HCT116 (cell line): ENCODE data around the gene HELZ2. TPM values are rescaled to one million over a fixed set of nuclear protein-coding genes. Genes with fewer than 3 reads are reported as not detected.
A peak's percentile ranks its signal among the peaks of the same experiment; 100 is the strongest.
"Not testable (repeated sequence)": the region's sequence is repeated elsewhere in the genome, so short reads cannot be mapped to it uniquely, and the experiment has no call there.

Experiments used
- ATAC-seq: fragments of 200-7000 bp; cut with Tn5 transposase; 2 replicates; pipeline ENCODE4 v1.9.1; 2020; ENCODE audit warnings: mild to moderate bottlenecking, moderate library complexity
- BruUV-seq: library from RNA; stranded (reverse); fragments of 400-500 nt; replicated peaks from 2 replicates; lab custom pipeline; 2021; lab: Mats Ljungman, UMichigan
- CTCF ChIA-PET: fragments of 300-600 bp; sonication (Branson Sonifier 250); formaldehyde crosslinking; loops from one replicate; lab custom pipeline; 2021; ENCODE audit warnings: antibody characterized with exemption; lab: Charles Lee
- POLR2A ChIA-PET: fragments of 300-600, 350-600 bp; sonication (Branson Sonifier 250); formaldehyde crosslinking; loops from one replicate; lab custom pipeline; 2021; ENCODE audit warnings: antibody characterized with exemption; lab: Charles Lee
- RAD21 ChIA-PET, 2 experiments: fragments of 300-600 bp; sonication (Branson Sonifier 250); formaldehyde crosslinking; loops; one replicate each; lab custom pipeline; 2023; ENCODE audit warnings: low total read pairs in 2 of 2; ENCODE audit not compliant: uncharacterized antibody in 2 of 2, unreplicated experiment in 2 of 2, low non-redundant PET in 1 of 2; lab: Charles Lee
- DNase-seq: peaks from one replicate; pipeline ENCODE4 v3.0.0-alpha.2; 2010; ENCODE audit warnings: low read depth, low spot score
- H2AFZ ChIP-seq: fragments of 200-600 bp; shearing (Covaris generic), sonication (generic); 2 replicates; pipeline ENCODE4 v1.6.1; 2017; ENCODE audit warnings: low read depth, mixed run types, mixed read lengths, antibody characterized with exemption, low read length; ENCODE audit not compliant: poor library complexity, severe bottlenecking
- H3K27ac ChIP-seq: 2 replicates; pipeline ENCODE4 v1.5.1; 2012; ENCODE audit warnings: low read depth, low read length
- H3K27me3 ChIP-seq: fragments of 200-600 bp; sonication (generic); 2 replicates; pipeline ENCODE4 v1.6.1; 2016; ENCODE audit warnings: mixed run types, low read length, mixed read lengths; ENCODE audit not compliant: insufficient read depth
- H3K36me3 ChIP-seq, 2 experiments: fragments of 200-500 bp in 1 of 2; fragments of 200-600 bp in 1 of 2; sonication (Bioruptor generic) in 1 of 2; sonication (generic) in 1 of 2; 2 replicates each; pipeline versions ENCODE4 v1.5.1 to v1.6.1; 2014 to 2016; ENCODE audit warnings: low read length in 2 of 2, inconsistent platforms in 1 of 2, mixed read lengths in 1 of 2, mixed run types in 1 of 2; ENCODE audit not compliant: insufficient read depth in 2 of 2, control insufficient read depth in 1 of 2
- H3K4me1 ChIP-seq, 2 experiments: fragments of 200-600 bp in 1 of 2; sonication (generic) in 1 of 2; 2 replicates each; pipeline versions ENCODE4 v1.5.1 to v1.6.1; 2012 to 2017; ENCODE audit warnings: low read length in 2 of 2, inconsistent platforms in 1 of 2, mild to moderate bottlenecking in 1 of 2, mixed read lengths in 1 of 2, mixed run types in 1 of 2, moderate library complexity in 1 of 2; ENCODE audit not compliant: insufficient read depth in 2 of 2, control insufficient read depth in 1 of 2
- H3K4me2 ChIP-seq: fragments of 200-600 bp; sonication (generic); 2 replicates; pipeline ENCODE4 v1.6.1; 2017; ENCODE audit warnings: mixed run types, low read length, mixed read lengths
- H3K4me3 ChIP-seq, 2 experiments: fragments of 200-600 bp in 1 of 2; sonication (generic) in 1 of 2; replicated peaks in 1 of 2; 2 replicates each; pipeline ENCODE4 v1.5.1; 2011 to 2016; ENCODE audit warnings: low read length in 2 of 2, control low read depth in 1 of 2, low read depth in 1 of 2, mild to moderate bottlenecking in 1 of 2, mixed read lengths in 1 of 2, mixed run types in 1 of 2
- H3K79me2 ChIP-seq: fragments of 200-600 bp; sonication (generic); 2 replicates; pipeline ENCODE4 v1.6.1; 2017; ENCODE audit warnings: mild to moderate bottlenecking, mixed run types, low read length, moderate library complexity, mixed read lengths; ENCODE audit not compliant: insufficient read depth
- H3K9ac ChIP-seq: fragments of 200-600 bp; sonication (generic); 2 replicates; pipeline ENCODE4 v1.6.1; 2016; ENCODE audit warnings: low read length, mixed read lengths
- H3K9me2 ChIP-seq: fragments of 200-600 bp; sonication (generic), shearing (Covaris generic); 2 replicates; pipeline ENCODE4 v1.6.1; 2017; ENCODE audit warnings: mixed run types, mild to moderate bottlenecking, moderate library complexity; ENCODE audit not compliant: insufficient read depth
- H3K9me3 ChIP-seq, 2 experiments: fragments of 200-500 bp in 1 of 2; fragments of 200-600 bp in 1 of 2; sonication (Bioruptor generic) in 1 of 2; sonication (generic) in 1 of 2; 2 replicates each; pipeline ENCODE4 v1.6.1; 2014 to 2017; ENCODE audit warnings: low read length in 2 of 2, mixed read lengths in 2 of 2, inconsistent platforms in 1 of 2, low read depth in 1 of 2, mild to moderate bottlenecking in 1 of 2, mixed run types in 1 of 2, moderate library complexity in 1 of 2; ENCODE audit not compliant: control insufficient read depth in 1 of 2, insufficient read depth in 1 of 2
- H4K20me1 ChIP-seq: fragments of 200-600 bp; sonication (generic), shearing (Covaris generic); 2 replicates; pipeline ENCODE4 v1.6.1; 2017; ENCODE audit warnings: mixed run types, mild to moderate bottlenecking, moderate library complexity; ENCODE audit not compliant: insufficient read depth
- CBX3 ChIP-seq: IDR thresholded peaks from 2 replicates; pipeline ENCODE4 v1.6.1; 2012; ENCODE audit warnings: low read depth
- CEBPB ChIP-seq: IDR thresholded peaks from 2 replicates; pipeline ENCODE4 v1.6.1; 2012; ENCODE audit warnings: low read depth
- RAD21 ChIP-seq: IDR thresholded peaks from 2 replicates; pipeline ENCODE4 v1.6.1; 2012; ENCODE audit warnings: low read depth, mild to moderate bottlenecking
- SRF ChIP-seq: IDR thresholded peaks from 2 replicates; pipeline ENCODE4 v1.6.1; 2012; ENCODE audit warnings: low read depth
- YY1 ChIP-seq: IDR thresholded peaks from 2 replicates; pipeline ENCODE4 v1.6.1; 2011; ENCODE audit warnings: low read length, low read depth, moderate library complexity, mild to moderate bottlenecking; ENCODE audit not compliant: insufficient replicate concordance; ENCODE audit errors: extremely low read depth
- ZFX ChIP-seq: fragments of 450-650 bp; IDR thresholded peaks from 2 replicates; pipeline ENCODE4 v1.6.1; 2017
- ZNF274 ChIP-seq: fragments of 200-500 bp; sonication (Bioruptor generic); IDR thresholded peaks from 2 replicates; pipeline ENCODE4 v1.6.1; 2014; ENCODE audit warnings: mild to moderate bottlenecking, low read depth, low read length, inconsistent platforms
- intact Hi-C: fragments of 100-400 bp; cut with micrococcal nuclease; formaldehyde crosslinking; loops from 2 replicates; pipeline ENCODE4 v1.10.0; 2022
- total RNA-seq: library from RNA; stranded (reverse); gene quantifications from one replicate; pipeline ENCODE4 v1.2.1, GENCODE V29; 2021; ENCODE audit not compliant: unreplicated experiment
- TF ChIP-seq, protein P1 (sequence below), 3 experiments: fragments of 200-600 bp in 1 of 3; sonication (generic) in 1 of 3; IDR thresholded peaks in 2 of 3; conservative IDR thresholded peaks in 1 of 3; 2 replicates each; pipeline ENCODE4 v1.5.1; 2012 to 2017; ENCODE audit warnings: low read depth in 2 of 3, low read length in 2 of 3, antibody characterized with exemption in 1 of 3, borderline replicate concordance in 1 of 3, control low read depth in 1 of 3, mild to moderate bottlenecking in 1 of 3, mixed read lengths in 1 of 3, mixed run types in 1 of 3, moderate library complexity in 1 of 3; ENCODE audit not compliant: insufficient read depth in 1 of 3
- TF ChIP-seq, protein P2 (sequence below): IDR thresholded peaks from 2 replicates; pipeline ENCODE4 v1.6.1; 2011; ENCODE audit warnings: mild to moderate bottlenecking, low read length, moderate library complexity; ENCODE audit not compliant: insufficient replicate concordance; ENCODE audit errors: extremely low read depth

The HELZ2 gene
- total RNA-seq, 1 experiment from 2014 or later = 44.0 TPM

DNA sequence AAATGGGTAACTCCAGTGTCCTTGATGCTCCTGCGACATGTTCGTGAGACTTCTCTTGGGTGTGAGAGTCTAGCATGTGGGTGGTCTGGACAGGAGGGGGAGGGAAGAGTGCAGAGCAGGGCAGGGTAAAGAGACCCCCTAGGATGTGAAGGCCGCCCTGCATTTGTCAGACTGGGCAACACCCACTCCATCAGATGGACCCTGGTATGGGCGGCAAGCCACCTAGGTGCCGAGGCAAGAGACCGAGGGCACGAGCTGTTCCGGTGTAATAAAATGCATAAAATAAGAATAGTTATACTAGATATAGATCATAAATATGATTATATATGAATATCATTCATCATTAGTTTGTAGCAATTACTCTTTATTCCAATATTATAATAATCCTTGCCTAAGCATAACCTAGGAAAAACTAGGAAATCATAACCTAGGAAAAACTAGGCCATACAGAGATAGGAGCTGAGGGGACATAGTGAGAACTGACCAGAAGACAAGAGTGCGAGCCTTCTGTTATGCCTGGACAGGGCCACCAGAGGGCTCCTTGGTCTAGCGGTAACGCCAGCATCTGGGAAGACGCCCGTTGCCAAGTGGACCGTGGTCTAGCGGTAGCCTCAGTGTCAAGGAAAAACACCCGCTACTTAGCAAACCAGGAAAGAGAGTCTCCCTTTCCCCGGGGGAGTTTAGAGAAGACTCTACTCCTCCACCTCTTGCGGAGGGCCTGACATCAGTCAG lies 40.0 kb upstream of the HELZ2 start:
- H3K9me2 ChIP-seq, POLR2A ChIA-PET, H3K27me3 ChIP-seq, H3K9me3 ChIP-seq, BruUV-seq, DNase-seq, H2AFZ ChIP-seq, intact Hi-C loops, ATAC-seq, H3K4me1 ChIP-seq, H3K9ac ChIP-seq, RAD21 ChIA-PET, CTCF ChIA-PET, H3K4me3 ChIP-seq, H4K20me1 ChIP-seq, H3K27ac ChIP-seq, H3K4me2 ChIP-seq: not testable (repeated sequence)
- H3K79me2 ChIP-seq = peaks cover 12% of the 10 kb centered on the region
- TF ChIP-seq, protein P1, sequence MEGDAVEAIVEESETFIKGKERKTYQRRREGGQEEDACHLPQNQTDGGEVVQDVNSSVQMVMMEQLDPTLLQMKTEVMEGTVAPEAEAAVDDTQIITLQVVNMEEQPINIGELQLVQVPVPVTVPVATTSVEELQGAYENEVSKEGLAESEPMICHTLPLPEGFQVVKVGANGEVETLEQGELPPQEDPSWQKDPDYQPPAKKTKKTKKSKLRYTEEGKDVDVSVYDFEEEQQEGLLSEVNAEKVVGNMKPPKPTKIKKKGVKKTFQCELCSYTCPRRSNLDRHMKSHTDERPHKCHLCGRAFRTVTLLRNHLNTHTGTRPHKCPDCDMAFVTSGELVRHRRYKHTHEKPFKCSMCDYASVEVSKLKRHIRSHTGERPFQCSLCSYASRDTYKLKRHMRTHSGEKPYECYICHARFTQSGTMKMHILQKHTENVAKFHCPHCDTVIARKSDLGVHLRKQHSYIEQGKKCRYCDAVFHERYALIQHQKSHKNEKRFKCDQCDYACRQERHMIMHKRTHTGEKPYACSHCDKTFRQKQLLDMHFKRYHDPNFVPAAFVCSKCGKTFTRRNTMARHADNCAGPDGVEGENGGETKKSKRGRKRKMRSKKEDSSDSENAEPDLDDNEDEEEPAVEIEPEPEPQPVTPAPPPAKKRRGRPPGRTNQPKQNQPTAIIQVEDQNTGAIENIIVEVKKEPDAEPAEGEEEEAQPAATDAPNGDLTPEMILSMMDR (IDR thresholded peaks at IDR 0.05 in 2 of 3, conservative IDR thresholded peaks at IDR 0.05 in 1 of 3; ENCODE audit: borderline replicate concordance in 1 of 3, insufficient read depth in 1 of 3, low read depth in 2 of 3, low read length in 2 of 3) = peak in 2 of 3 experiments; percentile 37; a peak in 4 of 6 replicates
- H3K36me3 ChIP-seq = peaks cover 3 to 20% of the 10 kb centered on the region in 2 experiments

DNA sequence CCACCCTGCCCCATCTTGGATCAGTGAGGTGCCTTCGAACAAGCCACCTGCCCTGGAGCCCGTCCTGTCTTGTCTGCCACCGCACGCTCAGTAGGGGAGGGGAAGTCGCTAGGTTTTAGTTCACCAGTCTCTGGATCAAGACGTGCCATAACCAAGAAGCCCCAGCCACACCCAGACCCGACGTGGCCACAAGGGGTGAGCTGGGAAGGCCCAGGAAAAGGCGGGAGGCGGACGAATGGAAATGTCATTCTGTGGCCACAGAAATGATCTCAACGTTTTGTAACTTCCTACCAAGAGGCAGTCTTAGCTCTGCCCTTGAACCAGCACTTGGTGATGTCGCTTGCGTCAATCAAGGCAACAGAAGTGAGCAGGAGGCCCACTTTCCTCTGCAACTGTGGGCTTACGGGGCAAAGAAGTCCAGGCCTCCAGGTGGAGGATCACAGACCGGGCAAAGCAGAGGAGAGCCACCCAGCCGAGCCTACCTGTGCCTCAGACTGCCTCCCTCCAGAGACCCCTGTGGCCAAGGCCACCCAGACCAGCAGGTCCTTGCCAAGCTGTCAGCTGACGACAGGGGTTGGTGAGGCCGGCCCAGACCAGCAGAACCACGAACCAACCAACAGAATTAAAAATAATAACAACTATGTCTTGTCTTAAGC lies 38.4 kb upstream of the HELZ2 start:
- no peaks in the 10 kb centered on the region for H3K27me3 ChIP-seq
- H3K4me3 ChIP-seq = no peak overlapping the region
- CTCF ChIA-PET = no interaction called here
- H3K27ac ChIP-seq = no peak overlapping the region
- no peaks in the 10 kb centered on the region for H4K20me1 ChIP-seq
- H2AFZ ChIP-seq = no peak overlapping the region
- no peak for DNase-seq
- H3K4me1 ChIP-seq = no peaks in the 10 kb centered on the region
- TF ChIP-seq ZFX = no peak
- no peak for TF ChIP-seq CEBPB
- TF ChIP-seq SRF = no peak
- no peak for TF ChIP-seq CBX3
- no peak for TF ChIP-seq YY1
- TF ChIP-seq, protein P2, sequence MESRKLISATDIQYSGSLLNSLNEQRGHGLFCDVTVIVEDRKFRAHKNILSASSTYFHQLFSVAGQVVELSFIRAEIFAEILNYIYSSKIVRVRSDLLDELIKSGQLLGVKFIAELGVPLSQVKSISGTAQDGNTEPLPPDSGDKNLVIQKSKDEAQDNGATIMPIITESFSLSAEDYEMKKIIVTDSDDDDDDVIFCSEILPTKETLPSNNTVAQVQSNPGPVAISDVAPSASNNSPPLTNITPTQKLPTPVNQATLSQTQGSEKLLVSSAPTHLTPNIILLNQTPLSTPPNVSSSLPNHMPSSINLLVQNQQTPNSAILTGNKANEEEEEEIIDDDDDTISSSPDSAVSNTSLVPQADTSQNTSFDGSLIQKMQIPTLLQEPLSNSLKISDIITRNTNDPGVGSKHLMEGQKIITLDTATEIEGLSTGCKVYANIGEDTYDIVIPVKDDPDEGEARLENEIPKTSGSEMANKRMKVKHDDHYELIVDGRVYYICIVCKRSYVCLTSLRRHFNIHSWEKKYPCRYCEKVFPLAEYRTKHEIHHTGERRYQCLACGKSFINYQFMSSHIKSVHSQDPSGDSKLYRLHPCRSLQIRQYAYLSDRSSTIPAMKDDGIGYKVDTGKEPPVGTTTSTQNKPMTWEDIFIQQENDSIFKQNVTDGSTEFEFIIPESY = no peak
- no peak for TF ChIP-seq RAD21
- no peak for TF ChIP-seq ZNF274
- RAD21 ChIA-PET = no interaction called here
- POLR2A ChIA-PET = no interaction called here
- peaks cover 12% of the 10 kb centered on the region for H3K79me2 ChIP-seq
- H3K9ac ChIP-seq = no peak overlapping the region
- H3K9me3 ChIP-seq = peaks cover 5 to 6% of the 10 kb centered on the region in 2 experiments; a peak in 1 of 4 replicates
- intact Hi-C loops = no loop called here
- BruUV-seq = no TSS peak
- no peak for ATAC-seq
- H3K9me2 ChIP-seq = no peaks in the 10 kb centered on the region
- H3K4me2 ChIP-seq = no peak overlapping the region
- H3K36me3 ChIP-seq = peaks cover 0 to 16% of the 10 kb centered on the region in 2 experiments; a peak in 3 of 4 replicates
